ENCODE data around the gene NUMA1.

The NUMA1 gene

DNA sequence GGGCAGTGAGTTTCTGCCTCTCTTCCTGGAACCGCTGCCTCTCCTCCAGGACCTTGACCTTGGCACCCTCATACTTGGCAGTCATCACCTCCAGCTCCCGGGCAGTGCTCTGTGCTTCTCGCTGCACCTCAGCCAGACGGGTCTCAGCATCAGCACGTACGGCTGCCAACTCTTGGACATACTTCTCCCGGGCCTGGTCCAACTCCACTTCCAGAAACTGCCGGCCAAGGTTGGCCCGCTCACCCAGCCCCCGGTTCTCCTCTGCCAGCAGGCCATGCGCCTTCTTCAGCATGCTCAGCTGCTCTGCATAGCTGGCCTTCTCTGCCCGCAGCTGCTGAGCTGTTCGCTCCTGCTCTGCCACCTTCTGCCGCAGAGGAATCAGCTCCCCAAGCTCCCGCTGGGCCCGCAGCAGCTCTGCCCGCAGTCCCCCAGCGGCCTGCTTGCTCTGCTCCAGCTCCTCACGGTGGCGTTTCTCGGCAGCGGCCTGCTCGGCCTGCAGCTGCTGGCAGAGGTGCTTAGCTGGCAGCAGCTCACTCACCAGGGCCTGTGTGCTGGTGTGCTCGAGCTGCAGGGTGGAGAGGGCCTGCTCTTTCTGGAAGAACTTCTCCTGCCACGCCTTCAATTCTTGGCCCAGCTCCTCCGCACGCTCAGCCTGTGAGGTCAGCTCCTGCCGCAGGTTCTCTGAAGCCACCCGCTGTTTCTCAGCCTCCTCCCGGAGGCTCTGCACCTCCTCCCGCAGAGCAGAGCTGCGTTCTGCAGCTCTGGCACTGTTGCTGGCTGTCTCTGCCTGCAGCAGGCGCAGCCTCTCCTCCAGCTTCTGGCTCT lies 67.2 kb downstream of the NUMA1 start:
- no peak for DNase-seq (ENCODE audit: low read depth, low spot score)
- H3K9ac ChIP-seq (ENCODE audit: insufficient read length), result no peak overlapping the region
- H3K27ac ChIP-seq, result no peak overlapping the region
- no peak for TF ChIP-seq FOXP2 (optimal IDR thresholded peaks at IDR 0.05; ENCODE audit: control extremely low read depth, extremely low read length, insufficient read depth)
- TF ChIP-seq EZH2 (IDR thresholded peaks at IDR 0.05), result no peak
- TF ChIP-seq POLR2AphosphoS5 (IDR thresholded peaks at IDR 0.05; ENCODE audit: borderline replicate concordance, low read depth, low read length), result no peak
- H3K9me3 ChIP-seq (ENCODE audit: low read depth, low read length), result no peaks in the 10 kb centered on the region
- no peak overlapping the region for H3K4me3 ChIP-seq
- peaks cover 94% of the 10 kb centered on the region for H3K36me3 ChIP-seq (ENCODE audit: insufficient read depth, low read length)

DNA sequence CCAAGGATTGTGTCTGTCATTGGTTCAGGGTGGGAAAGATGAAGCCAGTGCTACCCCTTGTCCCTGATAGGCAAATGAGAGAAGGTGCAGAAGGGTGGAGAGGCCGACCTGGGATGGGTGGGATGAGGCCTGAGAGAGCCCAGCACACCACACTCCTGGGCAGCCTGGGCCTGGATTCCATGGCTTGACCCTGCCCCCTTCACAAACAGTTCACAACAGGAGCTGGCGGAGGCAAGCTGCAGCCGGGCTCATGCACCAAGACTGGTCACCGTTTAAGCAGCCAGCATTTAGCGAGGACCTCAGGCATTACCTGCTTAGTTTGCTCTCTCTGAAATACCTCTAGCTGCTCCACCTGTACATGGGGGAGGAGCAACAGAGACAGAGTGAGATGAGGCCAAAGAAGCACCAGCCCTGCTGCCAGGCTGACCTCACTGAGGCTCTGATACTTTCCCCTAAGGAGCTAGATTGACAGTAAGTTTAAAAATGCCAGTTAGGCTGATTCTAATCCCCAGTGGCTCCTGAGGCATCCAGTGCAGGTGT lies 68.2 kb downstream of the NUMA1 start:
- H3K36me3 ChIP-seq (ENCODE audit: insufficient read depth, low read length), result peaks cover 94% of the 10 kb centered on the region
- no peak for DNase-seq (ENCODE audit: low read depth, low spot score)
- H3K4me3 ChIP-seq, result no peak overlapping the region
- H3K9ac ChIP-seq (ENCODE audit: insufficient read length), result no peak overlapping the region
- TF ChIP-seq EZH2 (IDR thresholded peaks at IDR 0.05) (no peak), FOXP2 (optimal IDR thresholded peaks at IDR 0.05; ENCODE audit: control extremely low read depth, extremely low read length, insufficient read depth) (no peak)
- H3K9me3 ChIP-seq (ENCODE audit: low read depth, low read length), result no peaks in the 10 kb centered on the region
- no peak overlapping the region for H3K27ac ChIP-seq

DNA sequence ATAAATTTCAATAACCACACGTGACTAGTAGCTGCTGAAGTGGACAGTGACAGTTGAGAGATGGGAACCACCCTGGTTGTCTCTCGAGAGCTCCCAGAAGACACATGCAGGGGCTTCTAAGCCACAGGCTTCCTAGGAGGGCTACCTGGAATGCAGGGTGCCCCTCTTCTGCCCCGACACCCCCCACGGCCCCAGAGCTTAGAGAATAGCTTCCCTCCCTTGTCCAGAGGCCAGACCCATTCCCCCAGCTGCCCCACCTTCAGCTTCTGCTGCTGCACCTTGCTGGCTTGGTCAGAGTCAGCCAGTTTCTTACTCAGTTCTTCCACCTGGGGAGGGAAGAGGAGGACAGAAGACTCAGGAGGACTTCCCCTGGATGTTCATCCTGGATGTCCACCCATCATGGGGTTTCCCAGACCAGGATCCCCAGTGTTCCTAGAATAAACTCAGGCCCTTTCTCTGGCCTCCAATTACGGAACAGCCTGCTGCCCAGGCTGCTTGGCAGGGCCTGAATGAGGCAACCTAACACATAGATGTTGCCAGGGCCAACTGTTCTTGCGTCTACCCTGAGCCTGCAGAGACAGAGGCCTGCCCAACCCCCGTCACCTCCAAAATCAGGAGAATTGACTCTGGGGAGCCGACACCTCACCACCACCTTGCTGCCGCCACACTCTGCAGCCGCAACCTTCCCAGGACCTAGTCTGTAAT lies 69.7 kb downstream of the NUMA1 start:
- H3K9ac ChIP-seq (ENCODE audit: insufficient read length), result no peak overlapping the region
- no peak for DNase-seq (ENCODE audit: low read depth, low spot score)
- no peak overlapping the region for H3K27ac ChIP-seq
- H3K4me3 ChIP-seq, result no peak overlapping the region
- H3K36me3 ChIP-seq (ENCODE audit: insufficient read depth, low read length), result peaks cover 94% of the 10 kb centered on the region
- TF ChIP-seq FOXP2 (optimal IDR thresholded peaks at IDR 0.05; ENCODE audit: control extremely low read depth, extremely low read length, insufficient read depth), result no peak
- TF ChIP-seq EZH2 (IDR thresholded peaks at IDR 0.05), result no peak
- H3K9me3 ChIP-seq (ENCODE audit: low read depth, low read length), result no peaks in the 10 kb centered on the region

DNA sequence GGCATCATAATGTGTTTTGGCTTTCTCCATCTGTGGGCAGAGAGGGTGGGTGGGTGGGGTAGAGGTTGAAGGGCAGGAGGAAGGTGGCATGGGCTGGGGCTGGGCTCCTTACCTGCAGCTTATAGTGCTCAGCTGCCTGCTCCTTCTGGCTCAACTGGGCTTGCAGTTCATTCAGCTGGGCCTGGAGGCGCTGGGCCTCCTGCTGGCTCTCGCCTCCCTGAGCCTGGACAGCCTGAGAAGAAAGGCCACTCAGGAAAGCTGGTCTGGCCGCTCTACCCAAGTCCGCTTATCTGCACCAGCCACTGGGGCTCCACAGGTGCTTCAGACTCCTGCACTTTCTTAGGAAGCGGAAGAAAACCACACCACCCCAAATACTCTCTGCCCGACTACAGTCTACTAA lies 71.2 kb downstream of the NUMA1 start:
- Histone ChIP-seq H3K36me3 (ENCODE audit: insufficient read depth, low read length) (peaks cover 94% of the 10 kb centered on the region), H3K9ac (ENCODE audit: insufficient read length) (no peak overlapping the region), H3K4me3 (no peak overlapping the region), H3K9me3 (ENCODE audit: low read depth, low read length) (no peaks in the 10 kb centered on the region), H3K27ac (no peak overlapping the region)
- TF ChIP-seq POLR2AphosphoS5 (IDR thresholded peaks at IDR 0.05; ENCODE audit: borderline replicate concordance, low read depth, low read length) (no peak), FOXP2 (optimal IDR thresholded peaks at IDR 0.05; ENCODE audit: control extremely low read depth, extremely low read length, insufficient read depth) (no peak), EZH2 (IDR thresholded peaks at IDR 0.05) (no peak)
- no peak for DNase-seq (ENCODE audit: low read depth, low spot score)

DNA sequence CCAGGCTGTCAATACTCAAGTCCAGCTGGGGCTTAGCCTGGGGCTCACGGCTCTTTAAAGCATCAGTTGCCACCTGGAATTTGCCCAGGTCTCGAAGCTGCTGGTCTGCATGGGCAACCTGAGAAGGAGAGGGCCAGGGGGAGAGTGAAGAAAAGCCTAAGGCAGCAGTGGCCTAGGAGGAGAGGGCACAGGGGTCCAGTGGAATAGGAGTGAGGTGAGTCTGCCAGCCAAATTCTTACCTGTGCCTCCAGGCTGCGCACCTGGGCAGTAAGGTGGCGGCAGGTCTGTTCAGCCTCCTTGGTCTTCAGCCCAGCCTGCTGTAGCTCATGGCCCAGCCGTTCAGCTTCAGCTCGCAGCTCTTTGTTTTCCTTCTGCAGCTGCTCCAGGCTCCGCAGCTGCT lies 71.6 kb downstream of the NUMA1 start:
- Histone ChIP-seq H3K9me3 (ENCODE audit: low read depth, low read length) (no peaks in the 10 kb centered on the region), H3K27ac (no peak overlapping the region), H3K36me3 (ENCODE audit: insufficient read depth, low read length) (peaks cover 94% of the 10 kb centered on the region), H3K4me3 (no peak overlapping the region), H3K9ac (ENCODE audit: insufficient read length) (no peak overlapping the region)
- DNase-seq (ENCODE audit: low read depth, low spot score), result no peak
- no peak for TF ChIP-seq EZH2 (IDR thresholded peaks at IDR 0.05)
- TF ChIP-seq FOXP2 (optimal IDR thresholded peaks at IDR 0.05; ENCODE audit: control extremely low read depth, extremely low read length, insufficient read depth), result no peak
- TF ChIP-seq POLR2AphosphoS5 (IDR thresholded peaks at IDR 0.05; ENCODE audit: borderline replicate concordance, low read depth, low read length), result no peak

DNA sequence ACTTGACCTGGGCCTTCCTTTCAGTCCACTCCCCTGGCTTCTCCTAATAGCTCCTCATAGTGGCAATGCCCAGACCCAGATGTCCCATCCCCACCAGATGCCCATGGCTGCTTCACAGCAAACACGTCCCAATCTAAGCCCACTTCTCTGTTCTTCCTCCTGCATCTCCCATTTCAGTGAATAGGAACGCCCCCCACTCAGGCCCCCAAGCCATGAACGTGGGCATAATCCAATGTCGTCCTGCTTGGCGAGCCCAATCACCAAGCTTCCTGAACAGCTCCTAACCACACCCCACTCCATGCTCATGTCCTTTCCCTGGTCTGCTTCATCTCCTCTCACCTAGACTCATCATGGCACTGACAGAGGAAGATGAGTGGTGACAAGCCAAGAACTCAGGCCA lies 72.8 kb downstream of the NUMA1 start:
- Histone ChIP-seq H3K36me3 (ENCODE audit: insufficient read depth, low read length) (peaks cover 94% of the 10 kb centered on the region), H3K9me3 (ENCODE audit: low read depth, low read length) (no peaks in the 10 kb centered on the region), H3K4me3 (no peak overlapping the region), H3K27ac (no peak overlapping the region), H3K9ac (ENCODE audit: insufficient read length) (no peak overlapping the region)
- no peak for DNase-seq (ENCODE audit: low read depth, low spot score)
- TF ChIP-seq FOXP2 (optimal IDR thresholded peaks at IDR 0.05; ENCODE audit: control extremely low read depth, extremely low read length, insufficient read depth), result no peak
- no peak for TF ChIP-seq POLR2AphosphoS5 (IDR thresholded peaks at IDR 0.05; ENCODE audit: borderline replicate concordance, low read depth, low read length)
- no peak for TF ChIP-seq EZH2 (IDR thresholded peaks at IDR 0.05)

DNA sequence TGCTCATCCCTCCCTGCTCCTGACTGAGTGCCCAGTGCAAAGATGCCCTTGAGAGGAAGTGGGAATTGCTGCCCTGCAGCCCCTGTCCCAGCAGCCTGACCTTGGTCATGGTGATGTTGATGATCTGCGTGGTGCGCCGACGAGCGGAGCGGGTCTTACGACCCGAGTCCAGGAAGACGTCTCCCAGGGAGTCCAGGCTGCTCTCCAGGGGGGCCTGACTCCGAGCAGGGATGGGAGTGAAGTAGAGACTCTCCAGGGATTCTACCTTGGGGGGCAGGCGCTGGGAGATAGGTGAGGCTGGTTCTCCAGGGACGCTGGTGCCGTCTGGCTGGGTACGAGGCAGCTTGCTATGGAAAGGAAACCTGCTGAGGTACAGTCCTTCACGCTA lies 73.3 kb downstream of the NUMA1 start:
- Histone ChIP-seq H3K36me3 (ENCODE audit: insufficient read depth, low read length) (peaks cover 90% of the 10 kb centered on the region), H3K9me3 (ENCODE audit: low read depth, low read length) (no peaks in the 10 kb centered on the region), H3K27ac (no peak overlapping the region), H3K4me3 (no peak overlapping the region), H3K9ac (ENCODE audit: insufficient read length) (no peak overlapping the region)
- TF ChIP-seq EZH2 (IDR thresholded peaks at IDR 0.05) (no peak), FOXP2 (optimal IDR thresholded peaks at IDR 0.05; ENCODE audit: control extremely low read depth, extremely low read length, insufficient read depth) (no peak), POLR2AphosphoS5 (IDR thresholded peaks at IDR 0.05; ENCODE audit: borderline replicate concordance, low read depth, low read length) (no peak; the same call in 1 of the 2 replicates)
- DNase-seq (ENCODE audit: low read depth, low spot score), result no peak

DNA sequence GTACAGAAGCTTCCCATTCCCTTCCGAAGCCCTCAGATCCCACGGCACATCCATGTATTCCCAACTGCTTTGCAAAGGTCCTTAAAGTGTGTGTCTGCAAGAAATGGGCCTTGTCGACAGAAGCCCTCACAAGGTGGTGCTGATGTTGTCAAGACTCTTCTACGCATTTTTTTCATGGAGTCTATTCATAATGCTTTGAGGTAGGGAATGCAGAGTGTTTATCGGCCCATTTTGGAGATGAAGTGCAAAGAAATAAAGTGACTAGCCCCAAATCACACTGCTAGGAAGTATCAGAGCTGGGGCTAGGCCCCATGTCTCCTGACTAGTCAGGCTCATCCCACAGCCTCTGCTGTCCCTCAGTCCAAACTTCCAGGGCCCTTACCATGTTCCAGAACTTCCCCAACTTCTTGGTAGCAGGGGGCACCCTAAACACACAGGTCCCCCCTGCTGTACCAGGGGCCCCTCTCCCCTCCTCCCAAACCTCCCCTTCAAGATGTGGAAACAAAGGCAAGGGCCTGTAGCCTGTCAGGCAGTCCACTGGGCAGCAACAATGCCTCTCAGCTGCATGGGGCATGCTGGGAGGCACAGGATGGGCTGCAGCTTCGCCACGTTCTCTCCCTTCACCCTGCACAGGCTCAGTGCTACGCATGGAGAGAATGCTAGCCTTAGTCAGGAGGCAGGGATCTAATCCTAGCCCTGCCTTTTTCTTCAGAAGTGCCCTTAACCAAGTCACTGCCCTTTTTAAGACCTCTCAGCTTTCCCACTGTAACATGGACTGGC lies 73.8 kb downstream of the NUMA1 start:
- Histone ChIP-seq H3K27ac (no peak overlapping the region), H3K4me3 (no peak overlapping the region), H3K36me3 (ENCODE audit: insufficient read depth, low read length) (peaks cover 88% of the 10 kb centered on the region), H3K9ac (ENCODE audit: insufficient read length) (no peak overlapping the region), H3K9me3 (ENCODE audit: low read depth, low read length) (no peaks in the 10 kb centered on the region)
- no peak for DNase-seq (ENCODE audit: low read depth, low spot score)
- TF ChIP-seq FOXP2 (optimal IDR thresholded peaks at IDR 0.05; ENCODE audit: control extremely low read depth, extremely low read length, insufficient read depth) (no peak), POLR2AphosphoS5 (IDR thresholded peaks at IDR 0.05; ENCODE audit: borderline replicate concordance, low read depth, low read length) (no peak), EZH2 (IDR thresholded peaks at IDR 0.05) (no peak)

Data from SK-N-MC (cell line).